GM12801 (cell line): ENCODE data around the gene HFM1.

Experiments used
- CTCF ChIP-seq: IDR thresholded peaks from one replicate; pipeline ENCODE4 v1.5.1; 2011; ENCODE audit warnings: control low read depth; ENCODE audit not compliant: insufficient read length; ENCODE audit errors: extremely low read depth

Gene HFM1

GRCh38 chr1:91412371-91412770 lies 7.7 kb upstream of the HFM1 start:
- TF ChIP-seq CTCF = no peak

- TF ChIP-seq CTCF = no peak
Measured at GRCh38 chr1:91406773-91407389, 2.2 kb upstream of the HFM1 start.

GRCh38 chr1:91402023-91402422 lies 2.6 kb downstream of the HFM1 start:
- TF ChIP-seq CTCF = no peak

- TF ChIP-seq CTCF = no peak
Measured at GRCh38 chr1:91400133-91400725, 4.4 kb downstream of the HFM1 start.

- no peak for TF ChIP-seq CTCF
Measured at GRCh38 chr1:91398291-91398690, 6.3 kb downstream of the HFM1 start.

GRCh38 chr1:91397605-91398004 lies 7.0 kb downstream of the HFM1 start:
- TF ChIP-seq CTCF = no peak

- TF ChIP-seq CTCF = no peak
Measured at GRCh38 chr1:91393042-91393441, 11.6 kb downstream of the HFM1 start.
